Upper lobe of left lung (tissue), 4 donors: ENCODE results near the gene FOXO1.

Experiments used
- CTCF ChIP-seq, 6 experiments: fragments of 450-650 bp in 4 of 6; fragments of 200-600 bp in 2 of 6; sonication (generic) in 2 of 6; IDR thresholded peaks; one replicate each; pipeline ENCODE4 v1.5.1; 2016 to 2019; ENCODE audit warnings: antibody characterized with exemption in 6 of 6
- POLR2A ChIP-seq, 4 donors: fragments of 450-650 bp; IDR thresholded peaks; one replicate each; pipeline ENCODE4 v1.5.1; 2016 to 2017; ENCODE audit warnings: antibody characterized with exemption in 4 of 4, mild to moderate bottlenecking in 2 of 4

- TF ChIP-seq POLR2A (IDR thresholded peaks at IDR 0.05) (no peak), CTCF (IDR thresholded peaks at IDR 0.05) (no peak)
Measured at GRCh38 chr13:40648841-40649240, 17.6 kb downstream of the FOXO1 start.
